ENCODE results near the gene MTM1.
A peak's percentile ranks its signal among the peaks of the same experiment; 100 is the strongest.

The MTM1 gene

GRCh38 chrX:150655788-150656187 is 87.4 kb downstream of the MTM1 start:
- DNase-seq (ENCODE audit: low read depth in 1 of 2, low spot score in 1 of 2) = no peak

GRCh38 chrX:150663073-150663472 is 94.7 kb downstream of the MTM1 start:
- no peak for DNase-seq (ENCODE audit: low read depth in 1 of 2, low spot score in 1 of 2)

DNA sequence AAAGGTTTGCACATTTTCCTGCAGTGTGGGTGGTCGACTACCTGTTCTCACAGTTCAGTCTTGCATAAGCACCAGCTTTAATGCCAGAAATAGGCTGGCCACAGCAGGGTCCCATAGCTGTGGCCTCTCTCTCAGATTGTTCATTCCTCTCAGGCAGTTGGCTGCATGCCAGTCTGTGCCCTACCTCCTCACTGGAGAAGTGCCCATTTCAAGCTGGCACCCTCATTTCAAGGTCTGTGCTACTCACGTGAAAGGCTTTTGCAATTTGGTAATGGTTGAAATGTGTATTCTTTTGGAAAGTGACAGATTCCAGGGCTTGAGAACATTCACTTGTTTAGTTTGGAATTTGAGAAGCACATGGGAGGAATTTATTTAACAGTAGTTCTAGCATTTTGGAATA is 95.9 kb downstream of the MTM1 start:
- no peak for DNase-seq (ENCODE audit: low read depth in 1 of 2, low spot score in 1 of 2)

GRCh38 chrX:150676221-150676620 is 107.8 kb downstream of the MTM1 start:
- no peak for DNase-seq (ENCODE audit: low read depth in 1 of 2, low spot score in 1 of 2)

DNA sequence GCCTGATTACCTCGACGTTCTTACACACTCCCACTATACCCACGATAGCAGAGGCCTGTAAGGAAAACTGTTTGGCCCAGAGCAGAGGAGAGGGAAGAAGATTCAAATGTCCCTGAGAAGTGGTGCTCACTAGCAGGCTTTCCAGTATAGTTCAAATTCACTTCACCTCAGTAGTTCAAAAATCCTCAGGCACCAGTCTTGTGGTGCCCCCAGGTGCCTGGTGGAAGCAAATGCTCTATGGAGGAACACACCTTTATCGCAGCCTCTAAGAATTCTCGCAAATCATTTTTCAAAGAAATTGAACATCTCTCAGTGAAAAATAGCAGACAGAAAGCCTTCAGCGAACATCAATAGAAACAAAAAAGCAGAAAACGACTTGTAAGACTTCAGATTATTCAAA is 112.6 kb downstream of the MTM1 start:
- no peak for DNase-seq (ENCODE audit: low read depth in 1 of 2, low spot score in 1 of 2)

GRCh38 chrX:150683112-150683511 is 114.7 kb downstream of the MTM1 start:
- DNase-seq (ENCODE audit: low read depth in 1 of 2, low spot score in 1 of 2) = no peak

DNA sequence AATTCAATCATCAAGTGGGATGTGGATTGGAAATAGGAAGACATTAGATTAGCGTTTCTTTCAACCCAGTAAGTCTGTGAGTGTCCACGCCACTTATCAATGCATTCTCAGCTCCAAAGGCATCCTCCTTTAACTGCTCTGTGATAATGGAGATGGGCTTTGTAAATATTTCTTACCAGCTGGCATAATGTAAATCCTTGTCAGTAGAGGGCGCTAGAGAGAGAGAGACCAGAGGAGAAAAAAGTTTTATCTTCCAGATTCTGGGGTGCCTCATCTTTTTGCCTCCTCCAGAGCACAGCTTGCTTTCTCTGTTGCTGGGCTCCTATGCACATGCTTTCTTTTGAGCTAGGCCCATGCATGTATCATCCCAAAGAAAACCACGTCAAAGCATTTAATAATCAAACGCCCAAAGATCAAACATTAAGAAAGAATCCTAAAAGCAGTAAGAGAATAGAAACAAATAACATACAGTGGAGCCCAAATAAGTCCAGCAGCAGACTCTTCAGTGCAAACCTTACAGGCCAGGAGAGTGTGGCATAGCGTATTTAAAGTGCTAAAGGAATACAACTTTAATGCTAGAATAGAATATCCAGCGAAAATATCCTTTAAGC is 115.2 kb downstream of the MTM1 start:
- no peak for DNase-seq (ENCODE audit: low read depth in 1 of 2, low spot score in 1 of 2)

DNA sequence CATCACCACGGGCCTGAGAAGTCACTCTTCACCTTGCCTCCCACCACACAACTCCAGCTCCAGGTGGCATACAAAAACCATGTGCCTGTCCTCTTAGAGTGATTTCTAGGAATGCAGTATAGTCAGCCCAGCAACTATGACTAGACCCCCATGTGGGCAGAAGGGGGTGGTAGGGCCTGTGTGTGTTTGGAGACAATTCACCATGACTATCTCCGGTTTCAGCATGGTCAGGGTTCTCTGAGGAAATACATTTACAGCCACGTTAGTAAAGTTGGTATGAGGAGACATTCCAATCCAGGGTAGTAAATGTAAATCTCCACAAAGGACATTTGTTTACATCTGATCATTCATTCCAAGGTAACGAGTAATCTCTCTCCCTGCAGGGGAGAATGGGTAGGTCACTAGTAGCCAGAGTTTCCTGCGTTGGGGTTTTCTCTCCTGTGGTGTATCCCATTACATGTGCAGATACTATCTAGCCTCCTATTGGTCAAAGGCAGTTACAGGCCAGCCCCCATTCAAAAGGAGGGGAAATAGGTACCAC is 120.6 kb downstream of the MTM1 start:
- DNase-seq (ENCODE audit: low read depth in 1 of 2, low spot score in 1 of 2) = no peak

GRCh38 chrX:150690126-150690525 is 121.7 kb downstream of the MTM1 start:
- no peak for DNase-seq (ENCODE audit: low read depth in 1 of 2, low spot score in 1 of 2)

GRCh38 chrX:150692296-150692695 is 123.9 kb downstream of the MTM1 start:
- DNase-seq (ENCODE audit: low read depth in 1 of 2, low spot score in 1 of 2) = no peak

DNA sequence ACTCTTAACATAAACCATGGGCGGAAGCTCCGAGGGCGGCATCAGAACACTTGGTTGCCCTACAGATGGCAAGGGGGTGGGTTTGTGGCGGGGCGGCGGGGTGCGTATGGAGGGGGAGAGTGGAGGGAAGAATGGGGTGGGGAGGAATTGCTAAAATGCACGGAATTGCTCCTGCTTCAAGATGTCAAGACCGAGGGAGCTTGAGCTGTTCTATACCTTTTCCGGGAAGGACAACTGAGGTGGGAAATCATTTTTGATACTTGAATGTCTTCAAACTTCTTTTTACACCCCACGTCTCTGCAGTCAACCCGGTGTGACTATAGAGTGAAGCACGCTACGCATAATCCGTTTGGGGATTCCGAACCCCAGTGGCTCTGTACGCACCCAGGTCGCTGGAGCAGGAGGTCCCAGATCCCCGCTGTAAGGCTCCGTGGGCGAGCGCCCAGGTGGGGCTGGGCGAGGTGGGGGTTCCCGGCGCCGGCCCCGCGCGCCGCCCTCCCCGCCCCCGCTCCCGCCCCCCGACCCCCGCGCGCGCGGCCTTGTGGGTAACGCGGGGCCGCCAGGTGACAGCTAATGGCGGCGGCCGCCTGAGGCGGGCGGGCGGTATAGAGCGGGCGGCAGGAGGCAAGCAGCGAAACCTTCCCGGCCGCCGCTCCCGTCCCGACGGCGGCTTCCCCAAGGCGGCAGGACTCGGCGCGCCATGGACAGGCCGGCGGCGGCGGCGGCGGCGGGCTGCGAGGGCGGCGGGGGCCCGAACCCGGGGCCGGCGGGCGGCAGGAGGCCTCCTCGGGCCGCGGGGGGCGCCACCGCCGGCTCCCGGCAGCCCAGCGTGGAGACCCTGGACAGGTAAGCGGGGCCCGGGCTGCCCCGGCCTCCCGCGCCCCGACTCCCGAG is 124.7 kb downstream of the MTM1 start, which contains the start of gene MTMR1:
Gene MTMR1, plus strand, starts transcription at position 566 of the 894 bp plus-strand sequence. Its CDS starts 135 bp downstream, at position 701.
- DNase-seq (ENCODE audit: low read depth in 1 of 2, low spot score in 1 of 2) = peak; percentile 32 to 50

DNA sequence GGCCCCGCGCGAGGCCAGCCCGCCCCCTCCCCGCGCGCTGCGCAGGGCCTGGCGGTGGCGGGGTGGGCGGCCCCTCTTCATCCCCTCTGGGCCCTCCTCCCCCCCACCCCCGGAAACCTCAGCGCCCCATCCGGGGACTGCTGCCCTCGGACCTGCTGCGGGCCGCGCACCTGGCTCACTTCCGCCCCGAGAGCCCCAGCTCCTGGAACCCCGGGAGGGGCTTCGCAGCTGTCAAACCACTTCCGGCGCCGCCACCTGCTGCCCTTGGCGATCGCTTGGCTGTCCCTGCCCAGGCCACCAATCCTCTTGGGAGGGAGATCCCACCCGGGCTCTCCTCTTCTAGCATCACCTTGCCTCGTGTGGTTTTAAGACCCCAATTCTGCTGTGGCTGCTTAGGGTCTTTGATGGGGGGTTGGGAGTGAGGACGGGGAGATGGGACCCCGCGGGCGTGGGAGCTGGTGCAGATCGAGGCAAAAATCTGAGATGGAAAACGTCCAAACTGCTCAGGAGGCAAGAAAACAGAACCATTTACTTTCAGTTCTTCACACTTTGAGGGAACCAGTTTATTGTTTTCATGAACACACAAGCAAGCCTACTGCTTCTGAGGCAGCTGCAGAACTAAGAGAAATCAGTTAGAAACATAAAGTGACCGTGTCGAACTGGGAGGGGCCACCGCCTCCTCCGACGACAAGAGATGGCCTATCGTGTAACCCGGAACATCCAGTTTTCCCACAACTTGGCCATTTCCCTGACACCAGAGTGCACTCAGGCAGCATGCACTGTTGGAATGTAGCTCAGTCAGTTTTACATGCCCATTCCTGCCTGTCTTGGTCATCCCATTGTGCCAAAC is 125.5 kb downstream of the MTM1 start:
- DNase-seq (ENCODE audit: low read depth in 1 of 2, low spot score in 1 of 2) = peak; percentile 32 to 39

GRCh38 chrX:150694738-150695410 is 126.5 kb downstream of the MTM1 start:
- DNase-seq (ENCODE audit: low read depth in 1 of 2, low spot score in 1 of 2) = no peak

- DNase-seq (ENCODE audit: low read depth in 1 of 2, low spot score in 1 of 2) = no peak
These were observed 127.9 kb downstream of the MTM1 start for GRCh38 chrX:150696331-150696730.

DNA sequence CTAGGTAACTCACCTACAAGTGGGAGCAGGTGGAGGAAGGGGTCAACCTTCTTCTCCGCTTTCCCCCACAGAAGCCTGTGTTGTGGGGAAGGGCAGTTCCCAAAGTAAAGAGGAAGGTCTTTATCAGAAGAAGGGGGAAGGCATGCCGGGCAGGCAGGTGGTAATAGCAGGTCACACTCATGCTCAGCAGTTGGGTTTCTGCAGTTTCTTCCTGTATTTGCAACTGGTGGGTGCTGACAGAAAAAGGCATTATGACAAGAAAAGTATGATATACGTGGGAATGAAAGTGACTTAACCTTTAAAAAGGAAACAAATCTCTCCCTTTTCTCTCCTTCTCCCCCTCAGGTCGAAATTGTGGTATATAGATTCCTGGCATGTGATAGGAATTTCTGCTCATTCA is 128.4 kb downstream of the MTM1 start:
- DNase-seq (ENCODE audit: low read depth in 1 of 2, low spot score in 1 of 2) = no peak

DNA sequence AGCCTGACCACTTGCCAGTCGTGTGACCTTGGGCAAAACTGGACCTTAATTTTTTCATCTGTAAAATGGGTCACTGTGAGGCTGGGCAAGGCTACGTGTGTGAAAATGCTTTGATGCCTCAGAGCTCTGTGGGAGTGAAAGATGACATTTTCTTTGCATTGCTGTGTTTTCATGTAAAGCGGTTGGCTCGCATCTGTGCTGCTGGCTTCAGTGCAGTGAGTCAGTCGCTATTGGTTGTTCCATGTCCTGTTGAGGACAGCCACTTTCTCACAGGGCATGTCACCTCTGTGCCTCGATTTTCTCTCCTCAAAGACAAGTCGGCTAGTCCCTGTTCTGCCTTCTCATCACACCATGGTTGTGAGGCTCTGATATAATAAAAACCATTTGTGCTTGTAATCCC is 129.2 kb downstream of the MTM1 start:
- DNase-seq (ENCODE audit: low read depth in 1 of 2, low spot score in 1 of 2) = no peak

GRCh38 chrX:150698981-150699380 is 130.6 kb downstream of the MTM1 start:
- no peak for DNase-seq (ENCODE audit: low read depth in 1 of 2, low spot score in 1 of 2)

DNA sequence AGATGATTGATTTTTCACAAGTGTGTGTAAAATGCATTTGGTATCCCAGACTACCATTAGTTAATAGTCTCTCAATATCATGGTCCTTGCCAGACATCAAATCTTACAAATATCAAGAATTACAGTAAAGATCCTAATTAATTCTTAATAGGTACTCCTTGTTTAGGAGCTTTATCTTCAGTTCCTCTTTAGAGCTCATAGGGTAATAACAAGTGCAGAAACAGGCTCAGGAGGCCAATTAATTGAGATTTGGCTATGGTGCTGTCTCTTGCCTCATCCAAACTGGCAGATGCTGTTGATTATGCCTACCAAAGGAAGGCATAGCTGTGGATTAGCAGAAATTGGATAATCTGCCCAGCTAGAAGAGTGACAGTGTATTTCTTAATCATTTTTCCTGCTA is 131.7 kb downstream of the MTM1 start:
- no peak for DNase-seq (ENCODE audit: low read depth in 1 of 2, low spot score in 1 of 2)

DNA sequence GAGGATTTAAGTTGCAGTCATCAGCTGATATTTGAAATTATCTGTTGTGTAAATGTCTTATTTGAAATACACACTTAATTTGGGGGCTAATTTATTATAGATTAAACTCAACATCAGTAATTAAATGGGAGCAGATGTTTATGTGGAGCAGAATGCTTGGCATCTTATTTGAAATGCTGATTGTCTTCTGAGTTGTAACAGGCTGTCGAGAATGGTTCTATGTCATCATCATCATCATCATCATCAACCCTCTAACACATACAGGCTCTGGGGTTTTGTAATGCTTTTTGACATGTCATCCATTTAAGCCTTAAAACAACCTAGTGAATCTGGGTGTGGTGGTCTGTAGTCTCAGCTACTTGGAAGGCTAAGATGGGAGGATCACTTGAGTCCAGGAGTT is 133.0 kb downstream of the MTM1 start:
- DNase-seq (ENCODE audit: low read depth in 1 of 2, low spot score in 1 of 2) = no peak

- DNase-seq (ENCODE audit: low read depth in 1 of 2, low spot score in 1 of 2) = no peak
These were observed 134.7 kb downstream of the MTM1 start for GRCh38 chrX:150702966-150703694.
